ENCODE results near the gene PLPP1.

GRCh38 chr5:55451976-55452375 lies 82.8 kb downstream of the PLPP1 start:
- TF ChIP-seq CTCF (IDR thresholded peaks at IDR 0.05), result no peak
- no peak for TF ChIP-seq POLR2A (IDR thresholded peaks at IDR 0.05)

Measured in testis (tissue), 2 donors.